ENCODE data around the gene CCL28. TPM values are rescaled to one million over a fixed set of nuclear protein-coding genes. Genes with fewer than 3 reads are reported as not detected.

Gene CCL28
- total and polyA plus RNA-seq, 9 of the 15 experiments (the other 6 are each of a cell fraction or from before 2014, with no cell fraction given), result not detected

DNA sequence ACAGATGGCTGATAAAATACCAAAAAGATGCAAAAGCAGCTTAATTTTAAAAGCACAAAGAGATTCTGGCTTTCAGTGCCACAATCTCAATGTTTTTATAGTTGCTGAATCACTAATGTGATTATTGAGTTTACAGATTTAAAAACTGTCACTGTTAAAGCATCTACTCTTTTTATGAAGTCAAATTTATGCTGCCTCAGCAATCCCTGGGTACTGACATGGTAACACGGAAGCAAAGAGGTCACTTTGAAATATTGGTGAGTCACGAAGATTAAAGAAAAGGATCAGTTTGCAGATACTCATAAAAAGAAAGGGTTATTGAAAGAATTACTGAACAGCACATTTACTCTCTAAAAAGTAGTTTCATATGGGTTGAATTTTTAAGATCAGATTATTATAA is 59.3 kb downstream of the CCL28 start (continued):
- TF ChIP-seq, protein P1, sequence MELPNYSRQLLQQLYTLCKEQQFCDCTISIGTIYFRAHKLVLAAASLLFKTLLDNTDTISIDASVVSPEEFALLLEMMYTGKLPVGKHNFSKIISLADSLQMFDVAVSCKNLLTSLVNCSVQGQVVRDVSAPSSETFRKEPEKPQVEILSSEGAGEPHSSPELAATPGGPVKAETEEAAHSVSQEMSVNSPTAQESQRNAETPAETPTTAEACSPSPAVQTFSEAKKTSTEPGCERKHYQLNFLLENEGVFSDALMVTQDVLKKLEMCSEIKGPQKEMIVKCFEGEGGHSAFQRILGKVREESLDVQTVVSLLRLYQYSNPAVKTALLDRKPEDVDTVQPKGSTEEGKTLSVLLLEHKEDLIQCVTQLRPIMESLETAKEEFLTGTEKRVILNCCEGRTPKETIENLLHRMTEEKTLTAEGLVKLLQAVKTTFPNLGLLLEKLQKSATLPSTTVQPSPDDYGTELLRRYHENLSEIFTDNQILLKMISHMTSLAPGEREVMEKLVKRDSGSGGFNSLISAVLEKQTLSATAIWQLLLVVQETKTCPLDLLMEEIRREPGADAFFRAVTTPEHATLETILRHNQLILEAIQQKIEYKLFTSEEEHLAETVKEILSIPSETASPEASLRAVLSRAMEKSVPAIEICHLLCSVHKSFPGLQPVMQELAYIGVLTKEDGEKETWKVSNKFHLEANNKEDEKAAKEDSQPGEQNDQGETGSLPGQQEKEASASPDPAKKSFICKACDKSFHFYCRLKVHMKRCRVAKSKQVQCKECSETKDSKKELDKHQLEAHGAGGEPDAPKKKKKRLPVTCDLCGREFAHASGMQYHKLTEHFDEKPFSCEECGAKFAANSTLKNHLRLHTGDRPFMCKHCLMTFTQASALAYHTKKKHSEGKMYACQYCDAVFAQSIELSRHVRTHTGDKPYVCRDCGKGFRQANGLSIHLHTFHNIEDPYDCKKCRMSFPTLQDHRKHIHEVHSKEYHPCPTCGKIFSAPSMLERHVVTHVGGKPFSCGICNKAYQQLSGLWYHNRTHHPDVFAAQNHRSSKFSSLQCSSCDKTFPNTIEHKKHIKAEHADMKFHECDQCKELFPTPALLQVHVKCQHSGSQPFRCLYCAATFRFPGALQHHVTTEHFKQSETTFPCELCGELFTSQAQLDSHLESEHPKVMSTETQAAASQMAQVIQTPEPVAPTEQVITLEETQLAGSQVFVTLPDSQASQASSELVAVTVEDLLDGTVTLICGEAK (IDR thresholded peaks at IDR 0.05), result no peak
- TF ChIP-seq, protein P1 (CRISPR knock-in tag; IDR thresholded peaks at IDR 0.05), result no peak
- TF ChIP-seq, protein P2, sequence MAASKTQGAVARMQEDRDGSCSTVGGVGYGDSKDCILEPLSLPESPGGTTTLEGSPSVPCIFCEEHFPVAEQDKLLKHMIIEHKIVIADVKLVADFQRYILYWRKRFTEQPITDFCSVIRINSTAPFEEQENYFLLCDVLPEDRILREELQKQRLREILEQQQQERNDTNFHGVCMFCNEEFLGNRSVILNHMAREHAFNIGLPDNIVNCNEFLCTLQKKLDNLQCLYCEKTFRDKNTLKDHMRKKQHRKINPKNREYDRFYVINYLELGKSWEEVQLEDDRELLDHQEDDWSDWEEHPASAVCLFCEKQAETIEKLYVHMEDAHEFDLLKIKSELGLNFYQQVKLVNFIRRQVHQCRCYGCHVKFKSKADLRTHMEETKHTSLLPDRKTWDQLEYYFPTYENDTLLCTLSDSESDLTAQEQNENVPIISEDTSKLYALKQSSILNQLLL (CRISPR knock-in tag; IDR thresholded peaks at IDR 0.05; ENCODE audit: borderline replicate concordance), result no peak
- TF ChIP-seq ESRRB (CRISPR knock-in tag; IDR thresholded peaks at IDR 0.05; ENCODE audit: borderline replicate concordance), result no peak
- TF ChIP-seq MAFF (IDR thresholded peaks at IDR 0.05; ENCODE audit: low read length), result peak; percentile 100
- TF ChIP-seq ZNF561 (CRISPR knock-in tag; conservative IDR thresholded peaks at IDR 0.05), result no peak
- TF ChIP-seq, protein P3, sequence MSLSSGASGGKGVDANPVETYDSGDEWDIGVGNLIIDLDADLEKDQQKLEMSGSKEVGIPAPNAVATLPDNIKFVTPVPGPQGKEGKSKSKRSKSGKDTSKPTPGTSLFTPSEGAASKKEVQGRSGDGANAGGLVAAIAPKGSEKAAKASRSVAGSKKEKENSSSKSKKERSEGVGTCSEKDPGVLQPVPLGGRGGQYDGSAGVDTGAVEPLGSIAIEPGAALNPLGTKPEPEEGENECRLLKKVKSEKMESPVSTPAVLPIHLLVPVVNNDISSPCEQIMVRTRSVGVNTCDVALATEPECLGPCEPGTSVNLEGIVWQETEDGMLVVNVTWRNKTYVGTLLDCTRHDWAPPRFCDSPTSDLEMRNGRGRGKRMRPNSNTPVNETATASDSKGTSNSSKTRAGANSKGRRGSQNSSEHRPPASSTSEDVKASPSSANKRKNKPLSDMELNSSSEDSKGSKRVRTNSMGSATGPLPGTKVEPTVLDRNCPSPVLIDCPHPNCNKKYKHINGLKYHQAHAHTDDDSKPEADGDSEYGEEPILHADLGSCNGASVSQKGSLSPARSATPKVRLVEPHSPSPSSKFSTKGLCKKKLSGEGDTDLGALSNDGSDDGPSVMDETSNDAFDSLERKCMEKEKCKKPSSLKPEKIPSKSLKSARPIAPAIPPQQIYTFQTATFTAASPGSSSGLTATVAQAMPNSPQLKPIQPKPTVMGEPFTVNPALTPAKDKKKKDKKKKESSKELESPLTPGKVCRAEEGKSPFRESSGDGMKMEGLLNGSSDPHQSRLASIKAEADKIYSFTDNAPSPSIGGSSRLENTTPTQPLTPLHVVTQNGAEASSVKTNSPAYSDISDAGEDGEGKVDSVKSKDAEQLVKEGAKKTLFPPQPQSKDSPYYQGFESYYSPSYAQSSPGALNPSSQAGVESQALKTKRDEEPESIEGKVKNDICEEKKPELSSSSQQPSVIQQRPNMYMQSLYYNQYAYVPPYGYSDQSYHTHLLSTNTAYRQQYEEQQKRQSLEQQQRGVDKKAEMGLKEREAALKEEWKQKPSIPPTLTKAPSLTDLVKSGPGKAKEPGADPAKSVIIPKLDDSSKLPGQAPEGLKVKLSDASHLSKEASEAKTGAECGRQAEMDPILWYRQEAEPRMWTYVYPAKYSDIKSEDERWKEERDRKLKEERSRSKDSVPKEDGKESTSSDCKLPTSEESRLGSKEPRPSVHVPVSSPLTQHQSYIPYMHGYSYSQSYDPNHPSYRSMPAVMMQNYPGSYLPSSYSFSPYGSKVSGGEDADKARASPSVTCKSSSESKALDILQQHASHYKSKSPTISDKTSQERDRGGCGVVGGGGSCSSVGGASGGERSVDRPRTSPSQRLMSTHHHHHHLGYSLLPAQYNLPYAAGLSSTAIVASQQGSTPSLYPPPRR (CRISPR knock-in tag; IDR thresholded peaks at IDR 0.05; ENCODE audit: borderline replicate concordance), result no peak
- peak; percentile 30 for TF ChIP-seq TAF9B (IDR thresholded peaks at IDR 0.05; ENCODE audit: partially characterized antibody)
- no peak for TF ChIP-seq PCBP1 (IDR thresholded peaks at IDR 0.05; ENCODE audit: low read depth, low read length, poor library complexity, severe bottlenecking)
- TF ChIP-seq PURB (CRISPR knock-in tag; IDR thresholded peaks at IDR 0.05; ENCODE audit: low read depth), result no peak
- no peak for TF ChIP-seq CHD4 (IDR thresholded peaks at IDR 0.05; ENCODE audit: insufficient read depth, insufficient replicate concordance, low read depth, low read length, poor library complexity, severe bottlenecking)
- peak; percentile 13; the same call in 1 of the 2 replicates for TF ChIP-seq RFX1 (IDR thresholded peaks at IDR 0.05)
- no peak for TF ChIP-seq THRAP3 (IDR thresholded peaks at IDR 0.05; ENCODE audit: borderline replicate concordance)
